ENCODE results near the gene IGF1R.

- TF ChIP-seq CTCF (IDR thresholded peaks at IDR 0.05; ENCODE audit: low read depth, low read length), result no peak
- no peak for TF ChIP-seq EZH2phosphoT487 (IDR thresholded peaks at IDR 0.05; ENCODE audit: low read depth)
Observed at GRCh38 chr15:98690272-98690950, 42.1 kb downstream of the IGF1R start.
